Prostate gland (tissue), 2 donors: Measurements from ENCODE around the gene SLCO2B1. TPM values are rescaled to one million over a fixed set of nuclear protein-coding genes. Genes with fewer than 3 reads are reported as not detected.

ENCODE experiments used
- DNase-seq: peaks from one replicate; pipeline ENCODE4 v3.0.0-alpha.2; 2019; ENCODE audit warnings: low spot score
- H3K27ac ChIP-seq, 2 donors: fragments of 200-600 bp; sonication (generic); 2 replicates each; pipeline ENCODE4 v1.5.1; 2017 to 2019
- H3K27me3 ChIP-seq: fragments of 200-600 bp; sonication (generic); replicated peaks from 2 replicates; pipeline ENCODE4 v1.5.1; 2019; ENCODE audit not compliant: insufficient read depth
- H3K36me3 ChIP-seq, 2 donors: fragments of 200-600 bp; sonication (generic); 1 replicate in 1 of 2; 2 replicates in 1 of 2; pipeline versions ENCODE4 v1.5.1 to v1.8.1; 2017 to 2019
- H3K4me1 ChIP-seq: fragments of 200-600 bp; sonication (generic); replicated peaks from 2 replicates; pipeline ENCODE4 v1.5.1; 2019
- H3K4me3 ChIP-seq, 2 donors: fragments of 200-600 bp; sonication (generic); 2 replicates each; pipeline ENCODE4 v1.5.1; 2017 to 2019
- H3K9me3 ChIP-seq: fragments of 200-600 bp; sonication (generic); 2 replicates; pipeline ENCODE4 v1.5.1; 2017
- POLR2A ChIP-seq: fragments of 450-650 bp; IDR thresholded peaks from one replicate; pipeline ENCODE4 v1.6.1; 2016; ENCODE audit warnings: antibody characterized with exemption, mild to moderate bottlenecking
- POLR2AphosphoS5 ChIP-seq: sonication (generic); formaldehyde crosslinking; IDR thresholded peaks from one replicate; pipeline ENCODE4 v1.6.1; 2017; ENCODE audit warnings: antibody characterized with exemption
- WGBS: methylation state at CpG from one replicate; pipeline ENCODE4 v1.1.5; 2018; 5-methylcytosine and 5-hydroxymethylcytosine counted together
- intact Hi-C: fragments of 100-400 bp; cut with DNase I; formaldehyde crosslinking; loops from one replicate; pipeline ENCODE4 v1.14.2; 2022
- total RNA-seq, 2 donors: library from RNA; depleted of rRNA; stranded (reverse); fragments of >200 nt; gene quantifications; one replicate each; pipeline ENCODE4 v1.1.0, GENCODE V29; 2016
- TF ChIP-seq, protein P1 (sequence below), 4 experiments: fragments of 200-600 bp in 2 of 4; fragments of 450-650 bp in 2 of 4; sonication (generic) in 2 of 4; IDR thresholded peaks; 1 replicate in 3 of 4; 2 replicates in 1 of 4; pipeline ENCODE4 v1.5.1; 2016 to 2019; ENCODE audit warnings: antibody characterized with exemption in 4 of 4, mild to moderate bottlenecking in 2 of 4, moderate library complexity in 2 of 4

SLCO2B1 gene
- total RNA-seq, 2 donors from 2014 or later = 6.1 to 32.0 TPM

DNA sequence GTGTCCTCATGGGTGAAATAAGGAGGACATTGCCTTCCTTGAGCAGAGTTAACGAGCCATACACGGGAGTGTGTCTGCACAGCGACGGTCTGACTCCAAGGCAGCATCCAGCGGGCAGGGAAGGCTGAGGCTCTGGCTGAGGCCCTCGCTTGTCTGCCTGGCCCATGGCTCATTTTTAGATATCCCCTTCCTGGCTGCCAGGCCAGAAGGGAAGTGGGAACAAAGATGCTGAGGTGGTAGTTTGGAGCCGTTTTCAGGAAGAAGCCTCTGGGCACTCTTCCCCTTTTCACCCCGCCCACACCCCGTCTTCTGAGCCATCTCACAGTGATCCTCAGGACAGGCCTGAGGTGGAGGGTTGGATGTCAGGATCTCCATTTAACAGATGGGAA is 3.0 kb upstream of the SLCO2B1 start:
- Histone ChIP-seq H3K9me3 (no peaks in the 10 kb centered on the region), H3K27me3 (no peaks in the 10 kb centered on the region), H3K36me3 (no peaks in the 10 kb centered on the region), H3K4me1 (no peaks in the 10 kb centered on the region), H3K27ac (no peak overlapping the region), H3K4me3 (no peak overlapping the region)
- 74% methylated on average over 9 of the region's 9 CpGs for WGBS
- TF ChIP-seq, protein P1, sequence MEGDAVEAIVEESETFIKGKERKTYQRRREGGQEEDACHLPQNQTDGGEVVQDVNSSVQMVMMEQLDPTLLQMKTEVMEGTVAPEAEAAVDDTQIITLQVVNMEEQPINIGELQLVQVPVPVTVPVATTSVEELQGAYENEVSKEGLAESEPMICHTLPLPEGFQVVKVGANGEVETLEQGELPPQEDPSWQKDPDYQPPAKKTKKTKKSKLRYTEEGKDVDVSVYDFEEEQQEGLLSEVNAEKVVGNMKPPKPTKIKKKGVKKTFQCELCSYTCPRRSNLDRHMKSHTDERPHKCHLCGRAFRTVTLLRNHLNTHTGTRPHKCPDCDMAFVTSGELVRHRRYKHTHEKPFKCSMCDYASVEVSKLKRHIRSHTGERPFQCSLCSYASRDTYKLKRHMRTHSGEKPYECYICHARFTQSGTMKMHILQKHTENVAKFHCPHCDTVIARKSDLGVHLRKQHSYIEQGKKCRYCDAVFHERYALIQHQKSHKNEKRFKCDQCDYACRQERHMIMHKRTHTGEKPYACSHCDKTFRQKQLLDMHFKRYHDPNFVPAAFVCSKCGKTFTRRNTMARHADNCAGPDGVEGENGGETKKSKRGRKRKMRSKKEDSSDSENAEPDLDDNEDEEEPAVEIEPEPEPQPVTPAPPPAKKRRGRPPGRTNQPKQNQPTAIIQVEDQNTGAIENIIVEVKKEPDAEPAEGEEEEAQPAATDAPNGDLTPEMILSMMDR (IDR thresholded peaks at IDR 0.05) = no peak
- no peak for TF ChIP-seq POLR2A
- TF ChIP-seq POLR2AphosphoS5 = no peak
- DNase-seq = no peak
- intact Hi-C loops = loop anchor here (10.0 kb wide), 1 partner anchor 223 kb away; no protein-coding TSS in a partner anchor

DNA sequence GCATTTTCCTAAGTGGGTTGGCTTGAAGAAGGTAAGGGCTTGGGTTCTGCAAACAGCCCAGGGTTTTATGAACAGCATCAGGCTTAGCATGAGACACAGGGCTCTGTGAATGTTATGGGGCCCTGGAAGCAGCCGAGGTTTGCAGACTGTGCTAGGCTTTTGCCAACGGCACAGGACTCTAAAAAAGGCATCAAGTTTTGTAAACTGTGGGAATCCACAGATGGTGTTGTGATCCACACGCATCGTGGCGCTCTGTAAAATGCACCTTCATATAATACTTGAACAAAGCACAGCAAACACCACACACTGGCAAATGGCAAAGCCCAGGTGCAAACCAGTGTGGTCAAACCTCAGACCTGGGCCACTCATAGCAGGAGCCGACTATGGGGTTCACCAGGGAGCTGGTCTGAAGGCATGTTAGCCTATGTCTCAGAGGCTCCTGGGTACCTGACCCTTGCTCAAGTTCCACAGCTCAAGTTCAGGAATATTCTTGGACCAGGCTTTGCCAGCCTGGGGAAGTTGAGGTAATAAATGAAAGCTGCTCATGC is 2.4 kb upstream of the SLCO2B1 start:
- 78% methylated on average over 6 of the region's 6 CpGs for WGBS
- Histone ChIP-seq H3K4me3 (no peak overlapping the region), H3K9me3 (no peaks in the 10 kb centered on the region), H3K27ac (no peak overlapping the region), H3K4me1 (no peaks in the 10 kb centered on the region), H3K27me3 (no peaks in the 10 kb centered on the region), H3K36me3 (no peaks in the 10 kb centered on the region)
- intact Hi-C loops = loop anchor here (10.0 kb wide), 1 partner anchor 224 kb away; no protein-coding TSS in a partner anchor
- TF ChIP-seq, protein P1 (IDR thresholded peaks at IDR 0.05) = no peak
- TF ChIP-seq POLR2AphosphoS5 (no peak), POLR2A (no peak)
- DNase-seq = no peak

DNA sequence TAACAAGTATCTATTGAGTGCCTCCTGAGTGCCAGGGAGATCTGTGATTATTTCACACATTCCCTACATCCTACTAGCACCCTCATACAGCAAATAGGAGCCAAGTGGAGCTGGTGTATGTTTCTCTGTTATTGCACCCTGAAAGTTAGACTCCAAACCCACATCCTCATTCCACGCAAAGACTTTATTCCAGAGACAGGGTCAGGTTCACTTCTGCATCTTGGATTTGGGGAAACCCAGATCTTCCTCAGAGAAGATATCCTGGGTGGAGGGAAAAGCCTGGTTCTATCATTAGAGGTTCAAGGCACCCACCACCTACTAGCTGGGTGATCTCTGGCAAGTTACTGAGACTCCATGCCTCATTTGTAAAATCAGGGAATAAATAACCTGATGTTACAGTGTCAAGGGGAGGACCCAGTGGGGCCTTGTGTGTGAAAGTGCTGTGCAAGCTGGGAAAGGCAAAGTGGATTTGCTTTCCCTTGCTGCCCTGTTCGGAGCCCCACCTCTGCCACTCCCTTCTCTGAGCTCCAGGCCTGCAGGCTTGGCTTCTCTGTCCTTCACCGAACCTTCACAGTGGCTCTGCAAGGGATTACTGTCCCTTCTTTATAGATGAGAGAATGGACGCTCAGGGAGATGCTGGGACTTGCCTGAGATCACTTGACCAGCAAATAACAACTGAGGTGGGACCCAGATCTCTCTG is 991 bp upstream of the SLCO2B1 start:
- TF ChIP-seq POLR2A (no peak), POLR2AphosphoS5 (no peak)
- TF ChIP-seq, protein P1 (IDR thresholded peaks at IDR 0.05) = no peak
- H3K9me3 ChIP-seq = no peaks in the 10 kb centered on the region
- H3K27me3 ChIP-seq = no peaks in the 10 kb centered on the region
- no peak overlapping the region for H3K27ac ChIP-seq
- no peak overlapping the region for H3K4me3 ChIP-seq
- intact Hi-C loops = loop anchor here (10.0 kb wide), 1 partner anchor 225 kb away; no protein-coding TSS in a partner anchor
- no peaks in the 10 kb centered on the region for H3K4me1 ChIP-seq
- WGBS = 71% methylated on average over 4 of the region's 4 CpGs
- DNase-seq = no peak
- H3K36me3 ChIP-seq = no peaks in the 10 kb centered on the region

DNA sequence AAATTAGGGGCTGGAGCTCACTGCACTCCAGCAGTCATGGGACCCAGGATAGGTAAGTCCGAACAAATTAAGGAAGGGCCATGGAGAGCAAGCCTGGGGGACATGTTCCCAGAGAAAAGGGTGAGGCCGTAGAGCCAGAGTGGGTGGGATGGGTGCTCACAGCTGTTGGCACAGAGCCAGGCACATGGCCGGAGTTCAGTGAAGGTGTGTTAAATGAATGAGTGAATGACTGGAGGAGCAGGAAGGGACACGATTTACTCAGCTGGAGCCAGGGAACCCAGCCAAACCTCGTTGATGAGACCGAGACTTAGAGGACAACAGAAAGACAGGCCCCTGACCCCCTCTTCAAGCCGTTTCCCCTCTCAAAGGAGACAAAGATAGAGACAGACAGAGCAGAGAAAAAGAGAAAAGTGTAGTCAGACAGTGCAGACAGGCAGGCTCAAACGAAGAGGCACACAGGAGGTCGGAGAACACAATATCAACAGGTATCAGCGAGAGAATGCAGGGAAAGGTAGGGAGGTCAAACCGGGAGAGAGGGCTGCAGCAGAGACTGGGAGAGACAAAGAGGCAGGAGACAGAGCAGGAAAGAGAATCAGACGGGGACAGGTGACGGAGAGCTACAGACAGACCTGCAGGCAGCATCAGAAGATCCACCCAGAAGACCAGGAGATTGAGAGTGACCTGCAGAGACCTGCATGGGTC is 590 bp downstream of the SLCO2B1 start:
- DNase-seq = no peak
- Histone ChIP-seq H3K36me3 (no peaks in the 10 kb centered on the region), H3K27ac (no peak overlapping the region), H3K9me3 (no peaks in the 10 kb centered on the region), H3K4me1 (no peaks in the 10 kb centered on the region), H3K4me3 (peak overlapping the region in 1 of 2 donors; percentile 1), H3K27me3 (no peaks in the 10 kb centered on the region)
- TF ChIP-seq POLR2A (no peak), POLR2AphosphoS5 (no peak)
- intact Hi-C loops = no loop called here
- 41% methylated on average over 13 of the region's 13 CpGs for WGBS

DNA sequence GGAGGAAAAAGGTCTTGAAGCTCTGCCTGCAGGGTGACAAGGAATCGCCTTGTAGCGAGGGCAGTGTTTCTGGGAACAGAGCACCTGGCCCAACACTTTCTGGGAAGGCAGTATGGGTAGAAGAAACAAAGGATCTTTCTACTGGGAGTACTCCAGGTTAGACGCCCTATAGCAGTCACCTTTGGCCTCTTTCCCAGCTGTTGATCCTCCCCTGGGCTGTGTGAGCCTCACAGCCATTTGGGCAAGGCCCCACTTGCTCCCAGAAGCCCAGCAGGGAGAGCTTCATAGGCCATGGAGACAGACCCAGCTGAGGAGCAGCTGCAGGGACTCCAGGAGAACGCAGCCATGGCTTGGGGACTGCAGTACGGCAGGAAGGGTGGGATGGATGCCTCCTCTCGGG is 1.2 kb downstream of the SLCO2B1 start:
- 78% methylated on average over 6 of the region's 6 CpGs for WGBS
- Histone ChIP-seq H3K9me3 (no peaks in the 10 kb centered on the region), H3K27me3 (no peaks in the 10 kb centered on the region), H3K27ac (no peak overlapping the region), H3K36me3 (no peaks in the 10 kb centered on the region), H3K4me3 (peak overlapping the region in 1 of 2 donors; percentile 1), H3K4me1 (no peaks in the 10 kb centered on the region)
- DNase-seq = no peak
- intact Hi-C loops = no loop called here
- TF ChIP-seq, protein P1 (IDR thresholded peaks at IDR 0.05) = no peak
- TF ChIP-seq POLR2AphosphoS5 (no peak), POLR2A (no peak)
